Fibroblast of skin of left biceps (primary cell): ENCODE data around the gene DHX8.

ENCODE experiments used
- DNase-seq, 2 experiments: peaks; one replicate each; pipeline ENCODE4 v3.0.0-alpha.2; 2013; ENCODE audit warnings: low read depth in 2 of 2

Gene DHX8

DNA sequence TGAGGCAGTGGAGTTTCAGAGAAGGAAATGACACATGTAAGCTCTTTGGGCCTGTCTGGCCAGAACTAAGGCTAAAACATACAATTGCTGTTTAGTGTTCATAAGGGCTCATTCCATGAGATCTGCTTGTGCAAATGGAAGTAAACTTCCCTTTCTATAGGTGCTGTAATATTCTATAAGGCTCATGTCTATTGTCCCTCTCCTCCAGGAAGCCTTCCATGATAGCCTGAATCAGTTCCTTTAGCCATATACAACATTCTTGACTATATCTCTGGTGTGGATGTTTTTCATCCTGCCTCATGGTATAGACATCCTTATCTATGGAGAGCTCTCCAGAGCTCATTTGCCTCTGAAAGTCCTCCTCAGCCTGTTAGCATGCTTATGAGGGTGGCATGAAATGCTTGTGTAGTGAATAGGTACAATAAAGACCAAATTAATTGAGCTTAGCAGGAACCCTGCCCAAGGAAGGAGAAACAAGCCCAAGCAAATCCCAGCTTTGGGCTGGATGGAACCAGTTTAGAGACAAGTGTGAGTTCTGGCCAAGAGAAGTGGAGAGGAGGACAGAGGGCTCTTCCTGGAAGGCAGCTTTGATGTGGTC lies 64.0 kb downstream of the DHX8 start:
- no peak for DNase-seq

DNA sequence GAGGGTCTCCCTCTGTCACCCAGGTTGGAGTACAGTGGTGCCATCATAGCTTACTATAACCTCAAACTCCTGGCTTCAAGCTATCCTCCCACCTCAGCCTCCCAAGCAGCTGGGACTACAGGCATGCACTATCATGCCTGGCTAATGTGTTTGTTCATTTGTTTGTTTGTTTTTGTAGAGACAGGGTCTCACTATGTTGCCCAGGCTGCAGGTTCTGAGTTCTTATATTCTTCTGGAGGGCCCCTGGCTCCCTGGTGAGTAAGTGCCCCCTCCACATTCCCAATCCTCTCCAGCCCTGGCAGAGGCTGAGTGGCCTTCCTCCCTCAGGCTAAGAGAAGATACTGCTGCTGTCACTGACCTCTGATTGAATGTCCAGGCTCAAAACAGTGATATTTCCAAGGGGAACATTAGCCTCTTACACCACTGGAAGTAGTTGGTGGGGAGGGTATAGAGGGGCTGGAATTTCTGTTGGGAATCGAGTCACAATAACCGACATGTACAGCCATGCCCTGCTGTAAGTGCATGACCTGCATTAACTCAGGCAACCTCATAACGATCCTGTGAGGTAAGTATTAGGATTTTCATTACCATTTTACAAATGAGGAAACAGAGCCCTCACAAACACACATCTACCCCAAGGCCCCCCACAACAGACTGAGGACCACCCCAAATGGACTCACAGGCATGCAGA lies 65.1 kb downstream of the DHX8 start:
- DNase-seq = no peak

DNA sequence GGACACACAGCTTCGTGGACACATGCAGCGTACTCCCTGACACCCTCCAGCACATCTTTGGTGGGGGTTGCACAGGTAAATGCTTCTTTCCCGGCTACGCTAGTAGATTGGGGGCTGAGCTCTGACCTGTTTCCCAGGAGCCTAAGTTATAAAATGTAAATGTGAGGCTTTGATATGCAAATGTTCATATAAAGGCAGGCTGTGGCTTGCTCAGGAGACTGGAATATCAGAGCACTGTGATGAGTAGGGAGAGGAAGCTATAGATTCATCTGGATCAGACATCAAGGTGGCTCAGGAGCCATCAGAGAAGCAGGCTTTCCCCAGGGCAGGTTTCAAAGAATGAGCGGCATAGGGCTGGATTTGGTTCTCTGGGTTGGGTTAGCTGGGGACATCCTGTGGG lies 65.7 kb downstream of the DHX8 start:
- DNase-seq = no peak

- no peak for DNase-seq
These were observed 67.0 kb downstream of the DHX8 start for GRCh38 chr17:43550754-43551153.

DNA sequence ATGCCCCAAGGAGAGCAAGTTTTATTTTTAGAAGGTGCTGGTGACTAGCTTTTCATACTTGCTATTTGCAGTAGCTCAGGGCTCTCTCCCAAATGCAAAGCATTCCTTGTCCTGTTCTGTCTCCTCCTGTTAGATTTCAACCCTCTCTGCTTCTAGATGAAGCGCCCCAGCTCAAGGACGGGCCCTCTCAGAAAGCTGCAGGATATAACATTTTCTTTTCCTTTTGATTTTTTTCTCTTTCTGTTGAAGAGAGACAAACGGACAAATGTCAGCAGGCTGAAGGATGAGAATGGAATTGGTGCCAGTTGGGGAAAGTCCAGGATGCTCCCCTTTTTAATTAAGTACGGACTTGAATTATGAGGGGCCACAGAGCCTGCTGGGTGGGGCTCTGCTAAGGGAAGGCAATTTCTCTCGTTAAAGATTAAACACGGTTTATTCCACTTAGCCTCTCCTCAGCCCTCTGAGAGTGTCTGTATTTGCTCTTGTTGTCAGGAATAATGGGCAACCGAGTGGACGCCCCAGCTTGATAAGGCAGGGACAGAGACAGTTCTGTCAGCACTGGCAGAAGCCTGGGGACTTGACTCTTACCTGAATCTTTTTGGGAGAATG lies 68.6 kb downstream of the DHX8 start:
- no peak for DNase-seq

DNA sequence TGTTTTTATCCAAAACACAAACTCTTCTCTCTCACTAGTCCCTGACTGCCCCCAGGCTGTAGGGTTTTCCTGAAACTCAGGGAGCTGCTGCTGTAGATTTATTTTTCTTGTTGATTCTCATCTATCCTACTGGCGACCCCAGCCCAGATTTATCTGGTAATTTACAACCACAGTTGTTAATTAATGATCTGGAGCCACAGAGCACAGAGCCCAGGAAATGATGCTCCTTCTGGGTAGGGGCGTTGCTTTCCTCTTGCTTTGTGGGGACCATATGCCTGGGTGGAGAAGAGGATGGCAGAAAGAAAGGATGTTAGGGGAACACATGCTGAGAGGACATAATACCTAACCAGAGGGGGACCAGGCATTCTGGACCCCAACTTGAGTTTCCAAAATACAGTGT lies 69.8 kb downstream of the DHX8 start:
- DNase-seq = no peak

DNA sequence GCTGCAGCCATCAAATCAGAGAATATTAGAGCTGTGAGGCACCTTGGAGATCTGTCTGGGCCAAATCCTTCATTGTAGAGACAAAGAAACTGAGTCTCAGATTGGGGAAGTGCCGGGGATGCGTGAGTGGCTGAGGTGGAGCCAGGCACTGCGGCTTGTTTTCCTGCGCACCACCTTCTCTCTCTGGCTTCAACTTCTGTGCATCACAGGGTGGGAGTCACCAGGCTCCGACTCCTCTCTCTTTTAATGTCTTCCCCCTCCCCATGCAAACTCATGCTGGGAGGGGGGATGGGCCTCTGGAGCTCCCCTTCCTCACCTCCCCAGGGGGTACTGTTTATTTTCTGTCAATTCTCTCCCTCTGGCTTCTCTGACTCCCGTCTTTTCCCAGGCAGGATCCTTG lies 71.1 kb downstream of the DHX8 start:
- no peak for DNase-seq

- peak; percentile 42 to 56 for DNase-seq
These were observed 72.5 kb downstream of the DHX8 start for GRCh38 chr17:43556292-43556691.

DNA sequence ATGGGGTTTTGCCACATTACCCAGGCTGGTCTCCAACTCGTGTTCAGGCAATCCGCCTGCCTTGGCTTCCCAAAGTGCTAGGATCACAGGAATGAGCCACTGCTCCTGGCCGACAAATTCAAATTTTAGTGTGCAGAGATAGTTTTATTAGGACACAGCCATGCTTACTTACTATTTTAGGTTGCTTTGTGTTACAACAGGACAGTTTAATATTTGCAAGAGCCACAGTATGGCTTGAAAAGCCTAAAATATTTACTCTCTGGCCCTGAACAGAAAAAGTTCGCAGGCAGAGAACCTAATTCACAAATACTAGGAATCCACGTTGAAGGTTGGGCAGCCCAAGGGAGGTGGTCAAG lies 75.0 kb downstream of the DHX8 start:
- DNase-seq = no peak

- DNase-seq = no peak
These were observed 75.5 kb downstream of the DHX8 start for GRCh38 chr17:43559161-43559816.

- no peak for DNase-seq
These were observed 77.0 kb downstream of the DHX8 start for GRCh38 chr17:43560461-43561427.

DNA sequence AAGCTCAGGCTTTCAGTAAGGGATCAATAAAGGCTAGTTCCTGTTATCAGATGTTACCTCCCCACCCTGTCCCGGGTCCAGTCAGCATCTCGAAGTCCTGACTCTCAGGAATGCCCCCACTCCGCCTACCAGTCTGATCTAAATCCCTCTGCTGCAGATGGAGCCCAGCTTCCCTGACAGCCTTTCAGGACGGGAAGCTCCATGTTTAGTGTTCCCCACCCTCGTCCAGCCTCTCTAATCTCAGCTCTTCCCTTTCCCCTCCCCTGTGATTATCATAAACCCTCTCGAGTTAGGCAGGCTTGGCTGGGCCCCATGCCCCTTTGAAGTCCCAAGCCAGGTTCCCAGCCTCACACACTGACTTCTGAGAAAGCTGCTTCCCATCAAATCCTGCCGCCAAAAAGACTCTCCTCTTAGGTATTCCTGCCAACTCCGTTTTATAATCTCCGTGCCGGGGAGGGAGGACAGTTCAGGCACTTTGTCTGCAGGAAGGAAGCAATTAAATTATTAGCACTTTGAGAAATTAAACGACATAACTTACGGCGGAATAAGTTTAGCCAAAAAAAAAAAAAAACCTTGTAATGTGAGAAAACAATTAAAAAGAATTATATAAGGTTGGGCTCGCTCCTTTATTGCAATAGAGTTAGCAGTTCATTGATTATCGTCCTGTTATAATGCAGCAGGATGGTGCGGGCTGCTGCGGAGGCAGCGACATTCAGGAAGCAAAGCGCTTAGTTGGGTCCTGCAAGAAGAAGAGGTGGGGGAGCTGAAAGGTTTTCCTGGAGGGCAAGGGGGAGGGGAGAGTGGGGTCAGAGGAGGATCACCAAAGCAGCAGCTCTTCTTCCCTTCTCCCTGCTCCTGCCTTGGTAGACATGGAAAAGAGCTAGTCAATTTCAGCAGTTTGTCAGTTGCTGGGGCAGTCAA lies 79.2 kb downstream of the DHX8 start:
- DNase-seq = no peak

GRCh38 chr17:43563600-43564594 lies 80.1 kb downstream of the DHX8 start:
- DNase-seq = no peak

DNA sequence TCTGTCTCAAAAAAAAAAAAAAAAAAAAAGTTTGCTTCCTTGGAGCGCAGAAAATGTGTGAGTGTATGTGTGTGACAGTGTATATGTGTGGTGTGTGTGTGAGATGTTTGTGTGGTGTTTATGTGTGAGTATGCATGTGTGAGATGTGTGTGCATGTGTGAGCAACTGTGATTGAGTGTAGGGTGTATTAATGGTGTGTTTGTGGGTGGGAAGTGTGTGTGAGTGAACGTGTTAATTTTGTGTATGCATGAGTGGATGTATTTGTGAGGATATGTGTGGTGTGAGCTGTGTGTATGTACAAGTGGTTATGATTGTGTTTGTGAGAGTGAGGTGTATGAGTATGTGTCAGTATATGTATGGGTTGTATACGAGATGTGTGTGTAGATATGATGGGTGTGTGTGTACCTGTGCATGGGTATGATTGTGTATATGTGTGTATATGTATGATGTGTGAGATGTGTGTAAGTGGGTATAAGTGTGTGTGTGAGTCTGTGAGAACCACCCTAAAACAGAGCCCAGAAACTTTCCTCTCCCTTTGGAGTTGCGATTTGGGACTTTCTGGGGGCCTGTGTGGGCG lies 84.8 kb downstream of the DHX8 start:
- DNase-seq = no peak

DNA sequence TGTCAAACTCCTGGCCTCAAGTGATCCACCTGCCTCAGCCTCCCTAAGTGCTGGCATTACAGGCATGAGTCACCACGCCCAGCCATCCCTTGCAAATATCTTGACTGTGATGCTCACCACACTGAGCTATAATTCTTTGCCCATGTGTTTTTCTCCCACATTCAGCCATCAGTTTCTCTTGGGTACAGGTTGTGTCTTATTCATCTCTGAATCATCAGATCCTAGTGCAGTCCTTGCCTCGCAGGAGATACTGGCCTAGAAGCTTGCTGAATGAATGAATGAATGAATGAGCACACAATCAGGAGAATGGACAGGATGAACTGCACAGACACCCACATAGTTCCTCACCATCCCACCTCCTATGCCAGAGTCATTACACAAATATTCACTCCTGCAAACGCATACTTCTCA lies 86.7 kb downstream of the DHX8 start:
- no peak for DNase-seq

DNA sequence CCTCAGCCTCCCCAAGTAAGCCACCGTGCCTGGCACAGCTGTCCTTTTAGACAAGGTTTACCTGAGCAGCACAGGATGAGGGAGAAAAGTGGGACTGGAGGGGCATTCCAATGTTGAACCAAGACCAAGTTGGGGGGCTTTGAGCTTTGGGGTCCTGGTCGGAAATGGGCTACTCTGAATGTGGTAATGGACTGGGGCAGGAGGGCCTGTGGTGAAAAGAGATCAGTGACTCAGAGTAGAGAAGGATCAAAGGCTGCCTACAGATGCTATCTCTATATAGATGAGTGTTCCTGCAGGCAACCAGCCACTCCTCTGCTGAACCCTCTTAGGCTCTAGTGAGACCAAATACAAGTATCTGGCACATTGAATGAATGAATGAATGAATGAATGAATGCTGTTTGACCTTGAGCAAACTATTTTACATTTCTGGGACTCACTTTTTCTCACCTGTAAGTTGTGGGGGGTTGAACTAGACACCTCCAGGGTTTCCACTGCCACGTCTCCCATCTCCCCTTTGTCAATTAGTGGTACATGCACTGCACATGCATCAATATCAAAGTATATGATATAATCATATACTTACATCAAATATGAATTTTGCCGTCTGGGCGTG lies 88.7 kb downstream of the DHX8 start:
- DNase-seq = no peak

DNA sequence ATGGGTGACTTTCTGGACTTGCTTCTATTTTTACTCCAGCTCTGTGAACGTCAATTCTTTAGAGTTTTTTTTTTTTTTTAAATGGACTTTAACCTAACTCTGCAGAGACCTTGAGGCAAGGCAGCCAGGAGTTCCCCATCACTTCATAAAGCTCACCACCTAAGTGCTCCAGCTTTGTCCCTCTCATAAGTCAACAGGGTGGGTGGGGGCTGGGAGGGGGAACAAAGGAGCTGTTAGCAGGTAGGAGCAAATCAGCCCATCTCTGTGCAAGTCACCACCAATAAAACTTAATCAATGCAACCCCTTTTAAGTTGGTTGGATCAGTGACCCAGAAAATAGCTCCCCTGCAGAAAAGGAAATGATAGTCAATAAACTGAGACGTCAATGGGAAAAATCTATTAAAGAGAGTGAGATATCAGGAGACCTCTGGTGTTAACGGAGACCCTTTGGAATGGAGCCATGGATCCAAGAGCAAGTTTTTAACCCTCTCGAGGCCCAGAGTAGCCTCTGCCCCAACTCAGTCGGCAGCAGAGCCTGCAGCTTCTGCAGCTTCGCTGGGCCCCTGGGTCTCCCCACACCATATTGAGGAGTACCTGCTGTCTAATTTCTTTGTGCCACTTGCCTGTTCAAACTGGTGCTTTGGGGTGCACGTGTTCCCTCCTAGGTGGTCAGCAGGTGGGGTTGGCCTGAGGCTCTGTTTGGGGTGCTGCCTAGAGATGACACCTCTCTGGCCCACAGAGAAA lies 90.0 kb downstream of the DHX8 start:
- DNase-seq = no peak

DNA sequence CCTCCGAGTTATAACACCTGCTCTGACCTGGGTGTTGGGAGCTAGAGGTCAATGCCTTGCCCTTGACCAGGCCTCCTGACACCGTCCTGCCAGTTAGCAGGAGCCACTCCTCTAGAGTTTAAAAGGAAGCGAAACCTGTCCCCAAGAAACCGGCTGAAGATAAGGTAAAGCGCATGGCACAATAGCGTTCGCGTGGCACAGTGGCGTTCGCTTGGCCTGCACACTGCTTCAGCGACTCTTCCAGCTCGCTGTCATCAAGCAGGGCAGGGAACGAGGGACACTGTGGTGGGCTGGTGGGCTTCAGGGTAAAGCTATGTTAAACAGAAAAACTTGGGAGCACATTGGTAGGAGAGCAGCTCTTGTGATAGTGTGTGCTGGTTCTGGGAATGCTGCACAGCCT lies 90.6 kb downstream of the DHX8 start:
- no peak for DNase-seq
